Measurements from ENCODE around the gene CRMP1.

DNA sequence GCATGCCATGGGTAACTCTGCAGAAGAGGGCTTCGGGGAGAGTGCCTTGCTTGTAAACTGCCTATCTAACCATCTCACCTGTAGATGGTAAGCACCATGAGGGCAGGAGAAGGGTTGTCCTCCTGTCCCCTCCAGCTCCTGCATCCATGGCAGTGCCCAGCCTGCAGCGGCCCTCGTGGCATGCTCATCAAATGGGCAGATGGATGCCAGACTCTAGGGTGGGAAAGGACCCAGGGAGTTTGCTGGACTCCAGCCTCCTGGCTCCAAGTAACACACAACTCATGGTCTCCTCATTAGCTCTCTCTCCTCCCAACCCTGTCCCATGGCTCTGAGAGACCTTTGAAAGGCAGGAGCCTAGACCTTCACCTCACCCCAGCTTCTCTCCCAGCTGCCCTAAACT lies 29.7 kb upstream of the CRMP1 start:
- no peak for TF ChIP-seq L3MBTL2 (conservative IDR thresholded peaks at IDR 0.05)
- no peak for TF ChIP-seq BHLHE40 (IDR thresholded peaks at IDR 0.05; ENCODE audit: borderline replicate concordance)
- no peak for TF ChIP-seq TARDBP (IDR thresholded peaks at IDR 0.05)
- TF ChIP-seq, protein P1, sequence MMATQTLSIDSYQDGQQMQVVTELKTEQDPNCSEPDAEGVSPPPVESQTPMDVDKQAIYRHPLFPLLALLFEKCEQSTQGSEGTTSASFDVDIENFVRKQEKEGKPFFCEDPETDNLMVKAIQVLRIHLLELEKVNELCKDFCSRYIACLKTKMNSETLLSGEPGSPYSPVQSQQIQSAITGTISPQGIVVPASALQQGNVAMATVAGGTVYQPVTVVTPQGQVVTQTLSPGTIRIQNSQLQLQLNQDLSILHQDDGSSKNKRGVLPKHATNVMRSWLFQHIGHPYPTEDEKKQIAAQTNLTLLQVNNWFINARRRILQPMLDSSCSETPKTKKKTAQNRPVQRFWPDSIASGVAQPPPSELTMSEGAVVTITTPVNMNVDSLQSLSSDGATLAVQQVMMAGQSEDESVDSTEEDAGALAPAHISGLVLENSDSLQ (IDR thresholded peaks at IDR 0.05): no peak
- no peak for TF ChIP-seq SP1 (IDR thresholded peaks at IDR 0.05)
- no peak for TF ChIP-seq FOXA1 (IDR thresholded peaks at IDR 0.05)
- TF ChIP-seq FOXM1 (IDR thresholded peaks at IDR 0.05; ENCODE audit: borderline replicate concordance): no peak
- TF ChIP-seq FOXK2 (IDR thresholded peaks at IDR 0.05): no peak
- TF ChIP-seq HDGF (IDR thresholded peaks at IDR 0.05; ENCODE audit: borderline replicate concordance): no peak
- no peak for TF ChIP-seq ELF4 (IDR thresholded peaks at IDR 0.05)

Measured in HEK293T (cell line).